Ovary (tissue), 9 donors: Measurements from ENCODE around the gene SRGN. TPM values are rescaled to one million over a fixed set of nuclear protein-coding genes. Genes with fewer than 3 reads are reported as not detected.

ENCODE experiments used
- DNase-seq, 5 donors: peaks; one replicate each; pipeline ENCODE4 v3.0.0-alpha.2; 2019 to 2020
- H3K27ac ChIP-seq, 2 donors: fragments of 200-600 bp; one replicate each; pipeline versions ENCODE4 v1.5.1 to v1.8.0; 2019 to 2022
- H3K27me3 ChIP-seq: fragments of 200-600 bp; one replicate; pipeline ENCODE4 v1.8.0; 2022
- H3K36me3 ChIP-seq: fragments of 200-600 bp; sonication (generic); one replicate; pipeline ENCODE4 v1.5.1; 2019
- H3K4me1 ChIP-seq: one replicate; pipeline ENCODE4 v1.8.1; 2013; ENCODE audit warnings: mild to moderate bottlenecking, moderate library complexity; ENCODE audit not compliant: insufficient read depth
- H3K4me3 ChIP-seq: fragments of 200-600 bp; sonication (generic); one replicate; pipeline ENCODE4 v1.5.1; 2017
- H3K9me3 ChIP-seq, 2 donors: fragments of 200-600 bp in 1 of 2; sonication (generic) in 1 of 2; one replicate each; pipeline versions ENCODE4 v1.5.1 to v1.8.1; 2013 to 2019; ENCODE audit warnings: mild to moderate bottlenecking in 1 of 2, moderate library complexity in 1 of 2
- CTCF ChIP-seq, 3 donors: fragments of 450-650 bp in 2 of 3; fragments of 200-600 bp in 1 of 3; IDR thresholded peaks; one replicate each; pipeline versions ENCODE4 v1.5.1 to v1.8.0; 2016 to 2022; ENCODE audit warnings: antibody characterized with exemption in 3 of 3, mild to moderate bottlenecking in 1 of 3
- EP300 ChIP-seq: sonication (generic); formaldehyde crosslinking; IDR thresholded peaks from one replicate; pipeline ENCODE4 v1.6.1; 2017; ENCODE audit warnings: antibody characterized with exemption
- POLR2A ChIP-seq: fragments of 450-650 bp; IDR thresholded peaks from one replicate; pipeline ENCODE4 v1.6.1; 2017; ENCODE audit warnings: antibody characterized with exemption, mild to moderate bottlenecking, moderate library complexity
- WGBS, 3 donors: extraction: QIAGEN DNeasy Blood & Tissue Kit in 1 of 3; methylation state at CpG; one replicate each; pipeline versions ENCODE4 v1.1.5 to v1.1.7; 2013 to 2017; 5-methylcytosine and 5-hydroxymethylcytosine counted together
- intact Hi-C, 4 donors: fragments of 100-400 bp; cut with DNase I; formaldehyde crosslinking; loops; one replicate each; pipeline versions ENCODE4 v1.11.0 to v1.15.1; 2022 to 2023
- polyA plus RNA-seq, 2 donors: library from polyadenylated mRNA; stranded (reverse); fragments of 200-250 nt in 1 of 2; fragments of 350-450 nt in 1 of 2; fragmentation: Illumina TruSeq in 1 of 2; extraction: RNeasy Lipid Tissue Mini Kit (QIAGEN cat#74804) in 1 of 2; gene quantifications; one replicate each; pipeline ENCODE4 v1.2.3, GENCODE V29; 2013 to 2014
- small RNA-seq: library from RNA; depleted of rRNA; stranded (forward); fragments of <200 nt; gene quantifications from one replicate; pipeline ENCODE3, GENCODE V24; 2016
- total RNA-seq, 7 donors: library from RNA; depleted of rRNA in 2 of 7; stranded (reverse); fragments of >200 nt in 2 of 7; fragmentation: NEBNext Ultra II Directional in 3 of 7; extraction: Animal tissue kit (Norgen Biotek cat#: 25700) in 3 of 7; gene quantifications; one replicate each; pipeline versions ENCODE4 v1.1.0 to v1.2.4, GENCODE V29; 2016 to 2023
- donor health status: DM: no; HTN: no; CAD: no; lungs with moderate emphysema.
- donor health status: DM: no; HTN: no; CAD: no.
- donor health status: Bipolar disorder and iron deficiency.
- donor health status: DM: yes; HTN: yes; CAD: no.
- donor health status: DM: no; HTN: no; CAD: no.
- donor health status: DM: yes; HTN: yes; CAD: no.

SRGN gene
- total and polyA plus RNA-seq, 9 donors = 22.0 to 107 (median 39.5) TPM

DNA sequence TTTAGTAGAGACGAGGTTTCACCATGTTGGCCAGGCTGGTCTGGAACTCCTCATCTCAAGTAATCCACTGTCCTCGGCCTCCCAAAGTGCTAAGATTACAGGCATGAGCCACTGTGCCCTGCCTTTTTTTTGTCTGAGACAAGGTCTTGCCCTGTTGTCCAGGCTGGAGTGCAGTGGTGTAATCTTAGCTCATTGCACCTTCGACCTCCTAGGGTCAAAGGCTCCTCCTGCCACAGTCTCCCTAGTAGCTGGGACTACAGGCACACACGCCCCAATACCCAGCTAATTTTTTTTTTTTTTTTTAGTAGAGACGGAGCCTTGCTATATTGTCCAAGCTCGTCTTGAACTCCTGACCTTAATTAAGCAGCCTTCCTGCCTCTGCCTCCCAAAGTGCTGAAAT is 65.3 kb downstream of the SRGN start:
- H3K36me3 ChIP-seq = no peaks in the 10 kb centered on the region
- H3K4me1 ChIP-seq = no peaks in the 10 kb centered on the region
- no peak overlapping the region for H3K27ac ChIP-seq
- no peak for DNase-seq
- intact Hi-C loops = no loop called here
- H3K27me3 ChIP-seq = no peaks in the 10 kb centered on the region
- H3K9me3 ChIP-seq = no peaks in the 10 kb centered on the region
- TF ChIP-seq POLR2A = no peak
- TF ChIP-seq EP300 = no peak
- no peak for TF ChIP-seq CTCF (IDR thresholded peaks at IDR 0.05)
- H3K4me3 ChIP-seq = no peak overlapping the region
- WGBS, 3 donors = 93 to 94% (median 94%) methylated on average over 6 of the region's 6 CpGs

Small RNA genes within 50 kb of the gene (small RNA-seq; reads per million reads assigned to genes)
- gene RF00017 = not detected

Other genes with a start within 250 kb of the SRGN start
- gene DDX50, start 186.8 kb upstream of the SRGN start, total RNA-seq = 10 to 100 TPM; 27.8 to 52.2 (median 46.3) TPM
- 10 to 100 TPM; 36.5 to 39.3 TPM for gene DDX50, start 186.8 kb upstream of the SRGN start, polyA plus RNA-seq
- gene DDX21, start 131.9 kb upstream of the SRGN start, total RNA-seq = 10 to 100 TPM; 26.5 to 77.0 (median 41.4) TPM
- 10 to 100 TPM; 16.0 to 30.0 TPM for gene DDX21, start 131.9 kb upstream of the SRGN start, polyA plus RNA-seq
- gene KIFBP, start 99.3 kb upstream of the SRGN start, total RNA-seq = 10 to 100 TPM; 21.2 to 29.2 (median 26.7) TPM
- 10 to 100 TPM; 15.7 to 59.2 TPM for gene KIFBP, start 99.3 kb upstream of the SRGN start, polyA plus RNA-seq
- 10 to 100 TPM; 21.3 to 52.4 (median 44.1) TPM for gene VPS26A, start 36.1 kb downstream of the SRGN start, total RNA-seq
- gene VPS26A, start 36.1 kb downstream of the SRGN start, polyA plus RNA-seq = 10 to 100 TPM; 27.8 to 65.4 TPM
- 10 to 100 TPM; 21.7 to 39.8 (median 28.4) TPM for gene SUPV3L1, start 92.1 kb downstream of the SRGN start, total RNA-seq
- gene SUPV3L1, start 92.1 kb downstream of the SRGN start, polyA plus RNA-seq = 10 to 100 TPM; 23.6 to 35.0 TPM
- 1 to 10 TPM in 2 of 7 donors, under 1 TPM in 3, not detected in 2; 0.83 to 6.4 (median 0.94) TPM for gene HKDC1, start 132.2 kb downstream of the SRGN start, total RNA-seq
- 1 to 10 TPM in 1 of 2 donors, under 1 TPM in 1; 0.01 to 1.1 TPM for gene HKDC1, start 132.2 kb downstream of the SRGN start, polyA plus RNA-seq
- gene HK1, start 190.4 kb downstream of the SRGN start, total RNA-seq = 10 to 100 TPM; 12.8 to 40.2 (median 35.8) TPM
- gene HK1, start 190.4 kb downstream of the SRGN start, polyA plus RNA-seq = 10 to 100 TPM; 19.9 to 63.1 TPM